RWPE1 (cell line): ENCODE data around the gene CFL1.
"Not testable (repeated sequence)": the region's sequence is repeated elsewhere in the genome, so short reads cannot be mapped to it uniquely, and the experiment has no call there.

Source experiments
- CTCF ChIA-PET: fragments of 350-600 bp; sonication (Branson Sonifier 250); formaldehyde crosslinking; extraction: SDS; loops from one replicate; lab custom pipeline; 2021; lab: Yijun Ruan, JAX
- POLR2A ChIA-PET: fragments of 400-600 bp; formaldehyde crosslinking; extraction: SDS; loops from one replicate; lab custom pipeline; 2020; ENCODE audit warnings: antibody characterized with exemption; ENCODE audit not compliant: low non-redundant PET; lab: Yijun Ruan, JAX
- DNase-seq: peaks from one replicate; pipeline ENCODE4 v3.0.0; 2012; ENCODE audit warnings: low spot score
- H3K27ac ChIP-seq: fragments of 450-650 bp; 2 replicates; pipeline ENCODE4 v1.5.1; 2017
- CTCF ChIP-seq: fragments of 450-650 bp; conservative IDR thresholded peaks from 2 replicates; pipeline ENCODE4 v1.5.1; 2017; ENCODE audit warnings: low read depth, mild to moderate bottlenecking

The CFL1 gene

GRCh38 chr11:65894034-65894591, 36.1 kb upstream of the CFL1 start:
- TF ChIP-seq CTCF, result no peak
- CTCF ChIA-PET, result interaction anchor here (0.6 kb wide), 3 partner anchors 117 to 1914 kb away, joined by 3 to 5 read pairs (median 4); partner anchors contain the start of gene SF3B2
- peak overlapping the region; percentile 95 for H3K27ac ChIP-seq
- no peak for DNase-seq
- POLR2A ChIA-PET, result interaction anchor here (0.6 kb wide), 1 partner anchor 175 kb away, joined by 3 read pairs; no protein-coding TSS in a partner anchor

DNA sequence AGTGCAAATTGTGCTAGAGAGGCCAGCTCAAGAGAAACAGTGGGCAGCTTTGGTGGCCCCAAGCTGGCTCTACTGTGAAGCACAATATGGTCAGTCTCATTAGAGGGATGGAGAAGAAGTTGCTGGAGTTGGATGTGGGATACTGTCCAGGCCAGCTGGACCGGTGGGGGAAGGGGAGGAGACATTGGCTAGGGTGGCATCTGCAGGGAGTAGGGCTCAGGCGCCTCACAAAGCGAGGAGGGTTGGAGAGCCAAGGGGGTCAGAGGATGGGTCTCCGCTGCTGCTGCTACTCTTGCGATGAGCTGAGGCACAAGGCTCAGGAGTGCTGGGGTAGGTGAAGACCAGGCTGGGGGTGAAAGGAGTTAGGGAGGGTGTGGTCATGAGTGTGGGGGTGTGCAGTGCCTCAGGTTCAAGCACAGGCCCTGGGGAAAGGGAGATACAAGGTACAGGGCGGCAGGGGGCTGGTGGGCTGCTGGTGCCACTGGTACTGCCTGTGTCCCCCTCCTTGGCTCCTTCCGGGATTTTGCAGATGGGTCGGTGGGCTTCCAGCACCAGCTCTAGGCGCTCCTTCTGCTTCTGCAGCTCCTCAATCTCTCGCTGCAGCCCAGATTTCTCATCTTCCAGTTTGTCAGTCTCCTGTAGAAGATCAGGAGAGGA, 34.8 kb upstream of the CFL1 start:
- DNase-seq, result no peak
- ChIA-PET CTCF (interaction anchor here (0.8 kb wide), 1 partner anchor 97 kb away, joined by 8 read pairs; no protein-coding TSS in a partner anchor), POLR2A (interaction anchor here (0.5 kb wide), 2 partner anchors 9 to 83 kb away, joined by 3 read pairs; no protein-coding TSS in a partner anchor)
- TF ChIP-seq CTCF, result no peak
- H3K27ac ChIP-seq, result peak overlapping the region; percentile 95

- peak overlapping the region; percentile 95 for H3K27ac ChIP-seq
- CTCF ChIA-PET, result interaction anchor here (0.8 kb wide), 1 partner anchor 98 kb away, joined by 8 read pairs; no protein-coding TSS in a partner anchor
- DNase-seq, POLR2A ChIA-PET: not testable (repeated sequence)
Measured at GRCh38 chr11:65892137-65892540, 34.2 kb upstream of the CFL1 start.

GRCh38 chr11:65891219-65892136, 33.5 kb upstream of the CFL1 start:
- CTCF ChIA-PET, result interaction anchor here (0.6 to 1.9 kb wide), 8 partner anchors 21 to 664 kb away, joined by 3 to 8 read pairs (median 4); no protein-coding TSS in a partner anchor
- no peak for DNase-seq

GRCh38 chr11:65890324-65891218, 32.6 kb upstream of the CFL1 start, which contains the start of gene CCDC85B:
Gene CCDC85B (plus strand): TSS chr11:65890673. CDS start chr11:65890784, 111 bp downstream.
- 0 out of 2 replicates have a peak, but pooled peaks have one; percentile 10 for TF ChIP-seq CTCF
- ChIA-PET POLR2A (interaction anchor here (0.5 to 1.6 kb wide), 7 partner anchors 9 to 32 kb away, joined by 3 to 8 read pairs (median 4); partner anchors contain the start of genes FOSL1 and MUS81), CTCF (interaction anchor here (0.5 to 1.9 kb wide), 10 partner anchors 22 to 179 kb away, joined by 3 to 6 read pairs (median 4); no protein-coding TSS in a partner anchor)
- H3K27ac ChIP-seq, result peak within 1 kb of the TSS; percentile 95
- peak; percentile 95 for DNase-seq

More at GRCh38 chr11:65891219-65892136, 33.5 kb upstream of the CFL1 start:
- no peak; the same call in 1 of the 2 replicates for TF ChIP-seq CTCF
- POLR2A ChIA-PET, result interaction anchor here (0.5 to 1.4 kb wide), 3 partner anchors 9 to 31 kb away, joined by 3 to 5 read pairs (median 3); partner anchors contain the start of gene FOSL1
- H3K27ac ChIP-seq, result peak overlapping the region; percentile 95
